Fibroblast of pulmonary artery (primary cell): Measurements from ENCODE around the gene CHDH.

ENCODE experiments used
- DNase-seq: peaks from one replicate; pipeline ENCODE4 v3.0.0-alpha.2; 2010; ENCODE audit warnings: low read depth
- H3K4me3 ChIP-seq: replicated peaks from 2 replicates; pipeline ENCODE4 v1.5.1; 2011; ENCODE audit warnings: low read depth, mild to moderate bottlenecking, control low read depth, low read length, moderate library complexity
- CTCF ChIP-seq: IDR thresholded peaks from 2 replicates; pipeline ENCODE4 v1.5.1; 2011; ENCODE audit warnings: mild to moderate bottlenecking, control low read depth, low read length, inconsistent platforms; ENCODE audit errors: missing control alignments

The CHDH gene

GRCh38 chr3:53776494-53777101 is 69.6 kb downstream of the CHDH start:
- H3K4me3 ChIP-seq, result no peak overlapping the region
- no peak for DNase-seq
- no peak for TF ChIP-seq CTCF

- no peak overlapping the region for H3K4me3 ChIP-seq
- no peak for TF ChIP-seq CTCF
- no peak for DNase-seq
These were observed 70.4 kb downstream of the CHDH start for GRCh38 chr3:53775834-53776251.

GRCh38 chr3:53775018-53775417 is 71.2 kb downstream of the CHDH start:
- DNase-seq, result no peak
- TF ChIP-seq CTCF, result no peak

DNA sequence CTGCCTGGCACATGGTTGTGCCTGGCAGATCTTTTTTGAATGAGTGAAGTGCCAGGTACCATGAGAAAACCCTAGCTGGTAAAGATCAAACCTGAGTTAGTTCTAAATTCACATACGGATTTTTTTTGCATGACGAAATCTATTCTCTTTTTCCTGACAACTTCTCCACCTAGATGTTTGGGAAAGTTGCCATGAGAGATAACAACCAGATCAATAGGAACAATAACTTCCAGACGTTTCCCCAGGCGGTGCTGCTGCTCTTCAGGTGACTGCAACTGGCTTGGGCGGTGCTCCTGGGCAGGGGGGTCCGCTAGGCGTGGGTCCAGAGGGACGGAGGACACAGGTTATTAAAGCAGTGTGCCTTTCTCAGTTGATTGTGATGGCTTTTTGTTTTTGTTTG is 71.8 kb downstream of the CHDH start:
- DNase-seq, result no peak
- no peak for TF ChIP-seq CTCF
- H3K4me3 ChIP-seq, result no peak overlapping the region

More at GRCh38 chr3:53775018-53775417, 71.2 kb downstream of the CHDH start:
- H3K4me3 ChIP-seq, result no peak overlapping the region

GRCh38 chr3:53773611-53774368 is 72.4 kb downstream of the CHDH start:
- peak; percentile 76 for DNase-seq
- TF ChIP-seq CTCF, result no peak
- no peak overlapping the region for H3K4me3 ChIP-seq

GRCh38 chr3:53773021-53773436 is 73.2 kb downstream of the CHDH start:
- no peak for DNase-seq
- TF ChIP-seq CTCF, result no peak
- no peak overlapping the region for H3K4me3 ChIP-seq

DNA sequence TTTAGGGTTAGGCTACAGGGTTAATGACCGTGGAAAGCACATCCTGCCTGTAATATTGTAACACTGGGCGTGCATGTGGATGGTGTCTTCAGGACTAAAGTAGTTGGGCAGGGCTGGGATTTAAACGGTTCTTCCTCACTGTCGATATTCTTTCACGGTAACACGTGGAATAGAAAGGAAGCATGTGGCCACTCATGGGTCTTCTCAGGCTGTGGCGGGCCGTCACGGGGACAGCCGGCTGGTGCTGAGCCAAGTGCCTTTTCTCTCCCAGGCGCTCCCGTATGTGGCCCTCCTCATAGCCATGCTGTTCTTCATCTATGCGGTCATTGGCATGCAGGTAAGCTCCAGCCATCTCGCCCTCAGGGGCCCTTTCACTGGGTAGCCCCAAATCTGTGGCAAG is 73.7 kb downstream of the CHDH start:
- no peak overlapping the region for H3K4me3 ChIP-seq
- TF ChIP-seq CTCF, result no peak
- DNase-seq, result no peak
